DOHH2 (cell line): ENCODE data around the gene NUPR1.

Source experiments
- H3F3A ChIP-seq: fragments of 200-600 bp; sonication (generic), shearing (Covaris generic); 2 replicates; pipeline ENCODE4 v1.6.0; 2016; ENCODE audit warnings: antibody characterized with exemption, mild to moderate bottlenecking; ENCODE audit not compliant: control insufficient read depth, insufficient read depth
- H3K27ac ChIP-seq: fragments of 200-600 bp; sonication (generic); 2 replicates; pipeline ENCODE4 v1.5.1; 2014; ENCODE audit warnings: low read depth, mild to moderate bottlenecking, low read length, moderate library complexity
- H3K27me3 ChIP-seq: fragments of 200-600 bp; sonication (generic); 2 replicates; pipeline ENCODE4 v1.6.1; 2014; ENCODE audit warnings: mild to moderate bottlenecking, low read length, mixed read lengths; ENCODE audit not compliant: control insufficient read depth
- H3K36me3 ChIP-seq: fragments of 200-600 bp; sonication (generic); 2 replicates; pipeline ENCODE4 v1.6.1; 2014; ENCODE audit warnings: mild to moderate bottlenecking, low read length, moderate library complexity, mixed read lengths; ENCODE audit not compliant: control insufficient read depth
- H3K4me1 ChIP-seq: fragments of 200-600 bp; sonication (generic); 2 replicates; pipeline ENCODE4 v1.6.1; 2014; ENCODE audit warnings: mild to moderate bottlenecking, low read length, mixed read lengths; ENCODE audit not compliant: control insufficient read depth
- H3K4me2 ChIP-seq: fragments of 200-600 bp; sonication (generic); 2 replicates; pipeline ENCODE4 v1.6.0; 2014; ENCODE audit warnings: mild to moderate bottlenecking, low read length, moderate library complexity
- H3K4me3 ChIP-seq: fragments of 200-600 bp; sonication (generic); 2 replicates; pipeline ENCODE4 v1.5.1; 2014; ENCODE audit warnings: mild to moderate bottlenecking, low read length, mixed read lengths
- H3K79me2 ChIP-seq: fragments of 200-600 bp; sonication (generic); 2 replicates; pipeline ENCODE4 v1.6.1; 2014; ENCODE audit warnings: mild to moderate bottlenecking, low read length, mixed read lengths; ENCODE audit not compliant: control insufficient read depth
- H3K9me2 ChIP-seq: fragments of 200-600 bp; sonication (generic); replicated peaks from 2 replicates; pipeline ENCODE4 v1.6.1; 2014; ENCODE audit warnings: mild to moderate bottlenecking, low read length, mixed read lengths; ENCODE audit not compliant: control insufficient read depth
- H3K9me3 ChIP-seq: fragments of 200-600 bp; sonication (generic); 2 replicates; pipeline ENCODE4 v1.6.1; 2014; ENCODE audit warnings: antibody characterized with exemption, low read length, mixed read lengths; ENCODE audit not compliant: control insufficient read depth, insufficient read depth
- H4K20me1 ChIP-seq: fragments of 200-600 bp; sonication (generic); 2 replicates; pipeline ENCODE4 v1.6.0; 2014; ENCODE audit warnings: low read depth, mild to moderate bottlenecking, antibody characterized with exemption, low read length, moderate library complexity; ENCODE audit not compliant: control insufficient read depth, insufficient read depth
- CTCF ChIP-seq: fragments of 200-600 bp; sonication (generic); IDR thresholded peaks from one replicate; pipeline ENCODE4 v1.5.1; 2014; ENCODE audit warnings: antibody characterized with exemption, mild to moderate bottlenecking, low read depth, low read length; ENCODE audit not compliant: poor library complexity, severe bottlenecking
- EZH2phosphoT487 ChIP-seq: fragments of 200-600 bp; sonication (generic); IDR thresholded peaks from 2 replicates; pipeline ENCODE4 v1.6.1; 2017; ENCODE audit warnings: borderline replicate concordance, mild to moderate bottlenecking, antibody characterized with exemption, low read length, moderate library complexity, mixed read lengths

Gene NUPR1

DNA sequence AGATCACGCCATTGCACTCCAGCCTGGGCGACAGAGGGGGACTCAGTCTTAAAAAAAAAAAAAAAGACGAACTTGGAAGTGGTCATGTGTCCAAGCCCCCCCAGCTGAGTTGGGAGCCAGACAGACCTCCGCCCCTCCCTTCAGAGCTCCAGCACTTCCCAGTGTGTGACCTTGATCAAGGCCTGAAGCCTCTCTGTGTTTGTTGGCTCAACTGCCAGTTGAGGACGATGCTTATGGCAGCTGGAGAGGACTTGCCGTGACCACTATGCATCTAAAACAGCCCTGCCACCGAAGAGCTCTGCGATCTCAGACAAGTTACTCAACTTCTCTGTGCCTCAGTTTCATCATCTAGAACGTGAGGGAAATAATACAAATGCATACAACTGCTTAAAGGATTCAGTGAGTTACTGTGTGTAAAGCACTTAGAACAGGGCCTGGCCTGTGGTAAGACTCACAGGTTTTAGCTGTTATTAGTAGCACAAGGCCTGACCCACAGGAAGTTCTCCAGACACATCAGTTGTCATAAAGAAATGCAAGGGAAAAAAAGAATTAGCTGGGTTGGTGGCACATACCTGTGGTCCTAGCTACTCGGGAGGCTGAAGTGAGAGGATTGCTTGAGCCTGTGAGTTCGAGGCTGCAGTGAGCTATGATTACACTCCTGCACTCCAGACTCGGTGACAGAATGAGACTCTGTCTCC lies 25.1 kb downstream of the NUPR1 start:
- no peak overlapping the region for H3K4me3 ChIP-seq
- no peaks in the 10 kb centered on the region for H3F3A ChIP-seq
- H3K4me2 ChIP-seq = no peak overlapping the region
- H3K79me2 ChIP-seq = no peaks in the 10 kb centered on the region
- peaks cover 7% of the 10 kb centered on the region; the same call in 1 of the 2 replicates for H3K27me3 ChIP-seq
- TF ChIP-seq CTCF (no peak), EZH2phosphoT487 (no peak)
- H3K4me1 ChIP-seq = peaks cover 9% of the 10 kb centered on the region
- no peaks in the 10 kb centered on the region for H4K20me1 ChIP-seq
- H3K9me2 ChIP-seq = no peaks in the 10 kb centered on the region
- H3K36me3 ChIP-seq = no peaks in the 10 kb centered on the region
- H3K27ac ChIP-seq = no peak overlapping the region
- no peaks in the 10 kb centered on the region for H3K9me3 ChIP-seq

DNA sequence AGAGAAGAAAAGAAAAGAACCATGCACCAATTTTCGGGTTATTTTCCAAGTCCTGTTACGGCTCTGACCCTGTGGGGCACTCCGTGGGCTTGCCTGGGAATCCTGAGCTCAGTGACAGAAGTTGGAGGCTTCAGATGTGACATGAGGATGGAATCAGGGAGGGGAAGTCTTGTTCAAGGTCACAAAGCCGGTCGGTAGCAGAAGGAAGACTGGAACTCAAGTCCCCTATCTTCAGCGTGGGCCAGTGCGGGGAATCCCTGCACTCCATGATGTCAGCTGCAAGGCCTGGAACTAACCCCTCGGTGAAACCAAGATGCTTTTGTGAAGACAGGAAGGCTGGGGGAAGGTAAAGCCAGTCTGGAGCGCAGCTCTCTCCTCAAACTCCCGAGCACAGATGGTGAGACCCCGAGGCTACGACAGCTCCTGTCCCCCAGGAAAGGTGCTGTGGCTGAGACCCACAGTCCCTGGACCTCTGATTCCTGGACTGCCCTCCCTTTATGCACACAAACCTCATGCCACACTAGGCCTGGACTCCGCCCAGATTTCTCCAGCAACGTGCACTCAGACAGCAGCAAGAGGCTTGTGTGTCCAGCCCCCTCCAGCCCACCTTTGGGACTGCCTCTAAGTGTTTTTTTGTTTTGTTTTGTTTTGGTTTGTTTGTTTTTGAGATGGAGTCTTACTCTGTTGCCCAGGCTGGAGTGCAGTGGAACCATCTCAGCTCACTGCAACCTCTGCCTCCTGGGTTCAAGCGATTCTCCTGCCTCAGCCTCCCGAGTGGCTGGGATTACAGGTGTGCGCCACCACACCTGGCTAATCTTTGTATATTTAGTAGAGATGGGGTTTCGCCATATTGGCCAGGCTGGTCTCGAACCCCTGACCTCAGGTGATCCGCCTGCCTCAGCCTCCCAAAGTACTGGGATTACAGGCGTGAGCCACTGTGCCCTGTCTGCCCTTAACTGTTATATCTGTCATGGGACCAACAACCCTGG lies 26.7 kb downstream of the NUPR1 start:
- Histone ChIP-seq H3K4me1 (peaks cover 11% of the 10 kb centered on the region), H3K27me3 (peaks cover 8% of the 10 kb centered on the region), H3F3A (no peaks in the 10 kb centered on the region), H3K4me2 (no peak overlapping the region), H3K27ac (no peak overlapping the region), H4K20me1 (no peaks in the 10 kb centered on the region), H3K9me3 (no peaks in the 10 kb centered on the region), H3K79me2 (no peaks in the 10 kb centered on the region), H3K4me3 (no peak overlapping the region), H3K36me3 (no peaks in the 10 kb centered on the region), H3K9me2 (no peaks in the 10 kb centered on the region)
- TF ChIP-seq EZH2phosphoT487 (no peak), CTCF (no peak)

DNA sequence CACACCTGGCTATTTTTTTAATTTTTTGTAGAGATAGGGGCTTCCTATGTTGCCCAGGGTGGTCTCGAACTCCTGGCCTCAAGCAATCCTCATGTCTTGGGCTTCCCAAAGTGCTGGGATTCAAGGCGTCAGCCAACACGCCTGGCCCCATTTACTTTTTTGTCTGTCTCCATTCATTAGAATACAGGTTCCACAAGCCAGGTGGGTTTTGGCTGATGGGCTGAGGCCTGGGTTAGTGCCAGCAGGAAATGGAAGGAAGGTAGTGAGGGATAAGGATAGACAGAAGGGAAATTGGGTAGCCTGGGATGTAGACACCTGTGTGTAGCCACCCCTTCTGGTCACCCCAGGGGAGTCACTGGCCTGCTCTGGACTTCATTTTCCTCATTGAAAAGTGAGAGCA lies 27.7 kb downstream of the NUPR1 start:
- peaks cover 19% of the 10 kb centered on the region for H3K27me3 ChIP-seq
- no peak overlapping the region for H3K4me3 ChIP-seq
- no peaks in the 10 kb centered on the region for H3K36me3 ChIP-seq
- H3K4me1 ChIP-seq = peaks cover 15% of the 10 kb centered on the region
- H3K9me3 ChIP-seq = no peaks in the 10 kb centered on the region
- no peaks in the 10 kb centered on the region for H3K79me2 ChIP-seq
- H3K27ac ChIP-seq = no peak overlapping the region
- H3K9me2 ChIP-seq = no peaks in the 10 kb centered on the region
- H3K4me2 ChIP-seq = no peak overlapping the region
- no peak for TF ChIP-seq CTCF
- TF ChIP-seq EZH2phosphoT487 = no peak
- no peaks in the 10 kb centered on the region for H3F3A ChIP-seq
- H4K20me1 ChIP-seq = no peaks in the 10 kb centered on the region
